NCI-H187 treated with DMSO at 0.1 percent for 48 hours (cell line): Measurements from ENCODE around the gene RNF186.
A peak's percentile ranks its signal among the peaks of the same experiment; 100 is the strongest.
"Not testable (repeated sequence)": the region's sequence is repeated elsewhere in the genome, so short reads cannot be mapped to it uniquely, and the experiment has no call there.

Experiments
- DNase-seq: peaks from one replicate; lab custom pipeline; 2025; lab: John Stamatoyannopoulos, UW

The RNF186 gene

GRCh38 chr1:19824541-19824940 is 9.5 kb upstream of the RNF186 start:
- DNase-seq, result no peak

GRCh38 chr1:19824036-19824435 is 9.0 kb upstream of the RNF186 start:
- DNase-seq, result no peak

- DNase-seq, result no peak
Measured at GRCh38 chr1:19819701-19820100, 4.6 kb upstream of the RNF186 start.

- DNase-seq, result no peak
Measured at GRCh38 chr1:19818324-19818723, 3.2 kb upstream of the RNF186 start.

GRCh38 chr1:19817160-19817559 is 2.1 kb upstream of the RNF186 start:
- no peak for DNase-seq

- DNase-seq, result not testable (repeated sequence)
Measured at GRCh38 chr1:19816737-19817086, 1.6 kb upstream of the RNF186 start.

DNA sequence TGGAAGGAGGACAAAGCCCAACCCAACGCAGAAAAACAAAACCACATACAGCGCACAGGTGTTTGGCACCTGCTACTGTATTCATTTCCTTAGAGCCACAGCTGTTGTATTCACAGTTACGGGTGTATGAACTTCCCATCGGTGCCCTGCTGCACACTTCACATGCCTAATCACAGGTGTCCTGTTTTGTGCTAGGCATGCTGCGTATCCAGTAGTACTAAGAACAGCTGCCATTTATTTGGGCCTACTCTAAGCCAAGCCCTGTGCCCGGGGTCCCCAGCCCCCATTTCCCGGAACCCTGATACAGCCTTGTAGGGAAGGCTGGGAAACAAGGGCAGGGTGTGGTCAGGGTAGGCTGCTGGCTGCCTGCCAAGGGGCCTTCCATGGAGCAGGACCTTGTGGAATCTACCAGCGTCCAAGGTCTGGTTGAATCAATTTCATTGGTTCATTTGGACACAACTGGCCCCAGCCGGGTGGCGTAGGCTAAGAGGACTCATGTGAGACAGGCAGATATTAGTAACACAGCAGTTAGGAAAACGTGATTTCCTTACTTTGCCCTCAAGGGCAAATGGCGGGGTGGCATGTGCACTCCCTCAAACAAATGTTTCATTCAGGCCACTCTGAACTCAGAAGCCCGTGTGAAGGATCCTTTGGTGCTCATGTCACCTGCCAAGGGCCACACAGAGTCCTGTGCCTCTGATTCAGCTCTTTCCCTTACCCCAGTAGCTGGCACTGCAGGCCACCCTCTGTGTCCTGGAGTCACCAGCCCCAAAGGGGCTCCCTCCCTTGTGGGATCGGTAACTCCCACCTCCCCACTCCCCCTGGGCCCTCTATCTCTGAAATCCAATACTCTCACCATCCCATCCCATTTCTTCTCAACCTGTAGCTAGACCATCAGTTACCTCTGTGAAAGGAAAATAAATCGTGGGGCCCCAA is 986 bp upstream of the RNF186 start:
- peak; percentile 83 for DNase-seq

- DNase-seq, result no peak
Measured at GRCh38 chr1:19814244-19814661, 830 bp downstream of the RNF186 start.

- DNase-seq, result no peak
Measured at GRCh38 chr1:19813643-19813960, 1.5 kb downstream of the RNF186 start.

DNA sequence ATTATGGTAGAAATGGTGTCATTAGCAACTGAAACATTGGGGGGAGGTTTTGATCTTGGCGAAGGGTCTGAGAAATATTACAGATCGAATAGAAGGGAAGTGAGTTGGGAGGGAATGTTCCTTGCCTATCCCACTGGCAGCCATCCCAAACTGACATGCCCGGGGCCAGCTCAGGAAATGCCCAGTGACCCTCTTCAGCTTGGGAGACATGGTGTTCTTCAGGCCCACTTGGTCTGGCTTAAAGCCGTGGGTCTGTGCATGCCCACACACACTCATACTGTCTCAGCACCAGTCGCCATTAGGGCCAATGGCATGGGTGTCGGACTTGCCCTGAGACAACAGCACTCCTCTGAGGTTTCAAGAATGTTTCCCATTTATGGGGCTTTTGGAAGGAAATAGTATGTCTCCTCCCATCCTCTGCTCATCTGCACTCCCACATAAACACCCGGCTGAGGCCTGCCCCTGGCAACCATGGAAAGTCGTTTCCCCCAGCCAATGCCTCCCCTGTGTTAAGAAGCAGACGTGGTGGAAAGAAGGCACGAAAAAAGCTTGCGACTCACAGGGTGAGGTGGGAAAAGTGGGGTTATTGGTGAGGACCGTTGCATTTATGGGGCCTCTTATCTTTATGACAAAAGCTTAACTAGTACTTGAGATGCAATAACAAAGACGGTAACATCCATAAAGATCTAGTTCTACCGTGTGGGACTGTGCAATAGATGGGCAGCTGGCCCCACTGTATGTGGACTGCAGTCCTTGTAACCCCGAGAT is 2.0 kb downstream of the RNF186 start:
- DNase-seq, result no peak

GRCh38 chr1:19811206-19811851 is 3.8 kb downstream of the RNF186 start:
- no peak for DNase-seq

- DNase-seq, result no peak
Measured at GRCh38 chr1:19809044-19809750, 5.9 kb downstream of the RNF186 start.

- DNase-seq, result no peak
Measured at GRCh38 chr1:19808351-19808750, 6.7 kb downstream of the RNF186 start.

- DNase-seq, result no peak
Measured at GRCh38 chr1:19804831-19805251, 10.2 kb downstream of the RNF186 start.

GRCh38 chr1:19802269-19802668 is 12.8 kb downstream of the RNF186 start:
- no peak for DNase-seq

GRCh38 chr1:19800076-19800804 is 14.8 kb downstream of the RNF186 start:
- DNase-seq, result no peak

DNA sequence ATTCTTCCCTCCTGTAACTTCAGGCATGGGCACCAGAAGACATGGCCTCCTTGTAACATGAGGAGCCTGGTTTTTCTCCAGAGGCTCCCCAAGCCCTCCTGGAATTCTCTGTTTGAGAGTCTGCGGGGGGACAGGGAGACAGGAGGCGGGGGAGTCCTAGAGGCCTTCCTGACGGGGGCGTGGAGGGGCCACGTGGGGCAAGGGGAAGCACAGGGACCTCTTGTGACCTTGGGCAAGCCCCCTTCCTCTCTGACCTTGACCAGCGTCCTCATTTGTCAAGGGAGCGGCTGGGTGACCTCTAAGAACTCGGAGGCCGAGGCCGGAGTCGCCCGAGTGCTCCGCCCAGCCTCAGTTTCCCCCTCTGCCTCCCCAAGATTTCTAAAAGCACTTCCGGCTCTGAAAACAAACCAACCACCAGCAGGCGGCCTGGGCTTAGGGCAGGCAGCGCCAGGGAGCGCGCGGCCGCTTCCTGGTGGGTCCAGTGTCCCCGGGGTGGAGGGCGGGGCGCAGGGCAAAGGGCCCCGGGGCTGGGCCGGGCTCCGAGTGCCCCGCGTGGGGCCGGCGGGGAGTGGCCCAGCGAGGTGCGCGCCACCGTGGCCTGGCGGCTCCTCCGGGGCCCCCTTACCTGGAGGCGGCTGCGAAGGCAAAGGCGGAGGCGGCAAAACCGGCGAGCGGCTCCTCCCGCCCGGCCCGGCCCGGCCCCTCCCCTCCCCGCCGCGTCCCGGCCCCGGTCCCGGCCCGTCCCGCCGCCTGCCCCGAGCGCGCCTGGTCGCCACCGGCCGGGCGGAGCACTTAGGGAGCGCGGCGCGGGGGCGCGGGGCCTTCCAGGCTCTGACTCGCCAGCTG is 15.6 kb downstream of the RNF186 start, which contains the start of gene TMCO4:
TSS of gene TMCO4 (minus strand) at position 687 of the 846 bp plus-strand sequence. CDS start 19,158 bp downstream, outside the sequence.
- DNase-seq, result no peak

DNA sequence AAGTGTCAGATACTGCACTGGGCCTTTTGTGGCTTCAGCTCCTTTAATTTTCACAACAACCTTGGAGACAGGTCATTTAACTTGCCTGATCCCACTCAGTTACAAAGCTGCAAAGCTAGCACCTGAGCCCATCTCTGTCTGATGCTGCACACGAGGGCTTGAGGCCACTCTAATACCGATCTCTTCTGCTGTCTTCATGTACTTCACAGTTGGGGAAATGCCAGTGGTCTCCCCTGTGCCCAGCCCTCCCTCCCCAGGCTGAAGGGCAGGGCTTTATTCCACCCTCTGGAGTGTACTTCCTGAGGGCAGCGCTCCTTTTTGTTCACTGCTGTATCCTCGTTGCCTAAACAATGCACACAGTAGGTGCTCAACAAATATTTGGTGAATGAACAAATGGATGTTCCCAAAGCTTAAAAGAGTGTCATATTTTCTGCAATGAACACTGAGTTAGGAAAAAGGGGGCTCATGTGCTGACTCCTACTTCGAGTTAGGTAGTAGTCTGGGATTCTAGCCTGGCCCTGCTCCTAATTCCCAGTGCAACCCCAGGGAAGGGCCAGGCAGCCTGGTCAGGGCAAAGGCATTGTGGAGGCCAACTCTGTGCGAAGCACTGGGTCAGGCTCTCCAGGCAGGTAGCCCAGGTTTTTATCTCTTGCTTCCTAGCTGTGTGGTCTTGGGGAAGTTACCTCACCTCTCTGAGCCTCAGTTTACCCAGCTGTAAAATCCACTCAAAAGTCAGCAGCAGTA is 16.4 kb downstream of the RNF186 start:
- DNase-seq, result no peak

- no peak for DNase-seq
Measured at GRCh38 chr1:19797827-19798226, 17.3 kb downstream of the RNF186 start.

DNA sequence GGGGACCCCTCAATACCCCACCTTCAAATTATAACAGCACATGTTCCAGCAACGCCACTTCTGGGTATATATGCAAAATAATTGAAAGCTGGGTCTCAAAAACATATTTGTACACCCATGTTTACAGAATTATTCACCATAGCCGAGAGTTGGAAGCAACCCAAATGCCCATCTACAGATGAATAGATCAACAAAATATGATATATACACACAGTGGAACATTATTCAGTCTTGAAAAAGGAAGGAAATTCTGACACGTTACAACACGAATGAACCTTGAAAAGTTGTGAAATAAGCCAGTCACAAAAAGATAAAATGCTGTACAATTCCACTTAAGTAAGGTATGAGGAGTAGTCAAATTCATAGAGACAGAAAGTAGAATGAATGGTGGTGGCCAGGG is 20.5 kb downstream of the RNF186 start:
- no peak for DNase-seq
